ENCODE results near the gene DRAXIN.

The DRAXIN gene

GRCh38 chr1:11697893-11698210 is 6.3 kb downstream of the DRAXIN start:
- Histone ChIP-seq H3K36me3 (ENCODE audit: control insufficient read depth, insufficient read depth, low read length) (no peaks in the 10 kb centered on the region), H3K9me3 (ENCODE audit: control insufficient read depth, low read length) (no peaks in the 10 kb centered on the region), H3K27me3 (replicated peaks; ENCODE audit: control insufficient read depth, insufficient read depth, low read length, poor library complexity, severe bottlenecking) (no peaks in the 10 kb centered on the region), H3K27ac (ENCODE audit: insufficient read depth, low read length, poor library complexity, severe bottlenecking) (no peak overlapping the region), H3K4me3 (ENCODE audit: insufficient read depth, low read depth, low read length, poor library complexity, severe bottlenecking) (no peak overlapping the region), H3K4me1 (ENCODE audit: control insufficient read depth, insufficient read depth, low read length, poor library complexity, severe bottlenecking) (peaks cover 2% of the 10 kb centered on the region)
- DNase-seq, result no peak

DNA sequence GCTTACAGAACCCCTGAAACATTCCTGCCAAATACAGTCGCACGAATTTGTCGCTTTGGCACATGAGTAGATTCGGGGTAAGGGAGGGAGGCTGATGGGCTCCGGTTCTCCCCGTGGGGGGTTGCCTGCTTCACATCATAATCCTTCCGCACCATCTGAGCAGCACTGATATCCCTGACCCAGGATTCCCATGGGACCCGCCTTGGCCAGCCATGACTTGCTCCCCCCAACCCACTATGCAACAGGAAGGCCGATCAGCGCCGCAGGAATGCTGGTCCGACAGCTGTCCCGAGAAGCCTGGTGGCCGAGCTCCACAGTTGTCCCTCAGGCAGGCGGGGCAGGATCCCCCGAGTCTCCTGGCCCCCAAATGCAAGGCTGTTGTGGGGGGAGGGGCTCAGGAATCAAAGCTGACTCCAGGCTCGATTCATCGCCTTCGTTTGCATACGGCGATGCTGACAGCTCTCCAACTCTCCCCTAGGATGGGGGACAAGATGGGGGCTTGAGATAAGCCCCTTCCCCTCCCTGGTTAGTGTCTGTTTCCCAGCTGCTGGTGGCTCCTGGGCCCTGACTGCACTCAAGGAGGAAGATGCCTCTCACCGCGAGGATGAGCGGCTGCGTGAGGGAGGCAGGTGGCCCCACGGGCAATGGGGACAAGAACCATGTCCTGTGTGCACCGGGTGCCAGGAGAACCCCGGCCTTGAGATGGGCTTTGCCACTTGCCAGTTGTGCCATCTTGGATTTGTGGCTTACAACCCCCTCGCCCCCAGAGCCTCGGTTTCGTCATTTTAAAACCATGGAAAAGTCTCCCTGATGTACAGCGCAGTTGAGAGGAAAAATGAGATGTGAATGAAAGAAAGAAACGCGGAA is 9.3 kb downstream of the DRAXIN start:
- Histone ChIP-seq H3K27ac (ENCODE audit: insufficient read depth, low read length, poor library complexity, severe bottlenecking) (no peak overlapping the region), H3K9me3 (ENCODE audit: control insufficient read depth, low read length) (no peaks in the 10 kb centered on the region), H3K27me3 (replicated peaks; ENCODE audit: control insufficient read depth, insufficient read depth, low read length, poor library complexity, severe bottlenecking) (no peaks in the 10 kb centered on the region), H3K36me3 (ENCODE audit: control insufficient read depth, insufficient read depth, low read length) (no peaks in the 10 kb centered on the region), H3K4me1 (ENCODE audit: control insufficient read depth, insufficient read depth, low read length, poor library complexity, severe bottlenecking) (no peaks in the 10 kb centered on the region), H3K4me3 (ENCODE audit: insufficient read depth, low read depth, low read length, poor library complexity, severe bottlenecking) (no peak overlapping the region)
- no peak for DNase-seq

- Histone ChIP-seq H3K27me3 (replicated peaks; ENCODE audit: control insufficient read depth, insufficient read depth, low read length, poor library complexity, severe bottlenecking) (no peaks in the 10 kb centered on the region), H3K4me1 (ENCODE audit: control insufficient read depth, insufficient read depth, low read length, poor library complexity, severe bottlenecking) (no peaks in the 10 kb centered on the region), H3K4me3 (ENCODE audit: insufficient read depth, low read depth, low read length, poor library complexity, severe bottlenecking) (no peak overlapping the region), H3K27ac (ENCODE audit: insufficient read depth, low read length, poor library complexity, severe bottlenecking) (no peak overlapping the region), H3K36me3 (ENCODE audit: control insufficient read depth, insufficient read depth, low read length) (no peaks in the 10 kb centered on the region), H3K9me3 (ENCODE audit: control insufficient read depth, low read length) (no peaks in the 10 kb centered on the region)
- no peak for DNase-seq
Measured at GRCh38 chr1:11701551-11701961, 10.0 kb downstream of the DRAXIN start.

- DNase-seq, result no peak
- Histone ChIP-seq H3K36me3 (ENCODE audit: control insufficient read depth, insufficient read depth, low read length) (no peaks in the 10 kb centered on the region), H3K27ac (ENCODE audit: insufficient read depth, low read length, poor library complexity, severe bottlenecking) (no peak overlapping the region), H3K27me3 (replicated peaks; ENCODE audit: control insufficient read depth, insufficient read depth, low read length, poor library complexity, severe bottlenecking) (no peaks in the 10 kb centered on the region), H3K4me3 (ENCODE audit: insufficient read depth, low read depth, low read length, poor library complexity, severe bottlenecking) (no peak overlapping the region), H3K9me3 (ENCODE audit: control insufficient read depth, low read length) (no peaks in the 10 kb centered on the region), H3K4me1 (ENCODE audit: control insufficient read depth, insufficient read depth, low read length, poor library complexity, severe bottlenecking) (no peaks in the 10 kb centered on the region)
Measured at GRCh38 chr1:11701981-11702803, 10.7 kb downstream of the DRAXIN start.

DNA sequence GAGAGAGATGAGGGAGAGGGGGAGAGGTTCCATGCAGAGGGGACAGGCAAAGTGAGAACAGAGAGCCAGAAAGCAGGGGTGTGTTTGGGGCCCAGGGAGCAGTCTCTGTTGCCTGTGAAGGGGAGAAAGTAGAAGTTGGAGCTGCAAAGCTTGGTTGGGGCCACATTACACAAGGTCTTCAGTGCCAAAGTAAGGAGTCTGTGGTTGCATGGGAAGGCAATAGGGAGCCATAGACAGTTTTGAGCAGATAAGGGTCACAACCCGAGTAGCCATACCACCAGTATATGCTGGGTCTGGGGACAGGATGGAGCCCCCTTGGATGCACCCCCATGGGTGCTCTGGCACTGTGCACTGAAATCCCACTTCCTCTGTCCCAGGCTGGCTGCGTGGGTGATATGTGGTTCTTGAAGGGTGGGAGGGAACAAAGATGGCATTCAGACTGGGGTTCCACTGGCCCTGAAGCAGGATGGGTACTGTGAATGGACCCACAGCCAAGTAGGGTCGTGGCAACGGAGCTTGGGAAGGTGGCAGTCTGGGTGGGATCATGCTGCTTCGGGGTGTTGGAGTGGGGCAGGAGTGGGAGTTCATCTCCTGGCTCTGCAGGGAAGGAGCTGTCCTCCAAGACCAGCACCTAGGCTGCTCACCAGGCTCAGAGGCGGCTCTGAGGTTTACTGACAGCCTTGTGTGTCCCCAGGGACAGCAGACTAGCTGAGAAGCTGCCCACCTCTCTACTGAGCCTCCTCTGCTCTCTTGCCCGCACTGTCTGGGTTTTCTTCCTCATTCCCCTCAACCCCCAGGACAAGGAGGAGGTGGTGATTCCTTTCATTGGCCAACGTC is 12.1 kb downstream of the DRAXIN start:
- Histone ChIP-seq H3K4me3 (ENCODE audit: insufficient read depth, low read depth, low read length, poor library complexity, severe bottlenecking) (no peak overlapping the region), H3K4me1 (ENCODE audit: control insufficient read depth, insufficient read depth, low read length, poor library complexity, severe bottlenecking) (no peaks in the 10 kb centered on the region), H3K27ac (ENCODE audit: insufficient read depth, low read length, poor library complexity, severe bottlenecking) (no peak overlapping the region), H3K9me3 (ENCODE audit: control insufficient read depth, low read length) (no peaks in the 10 kb centered on the region), H3K36me3 (ENCODE audit: control insufficient read depth, insufficient read depth, low read length) (no peaks in the 10 kb centered on the region), H3K27me3 (replicated peaks; ENCODE audit: control insufficient read depth, insufficient read depth, low read length, poor library complexity, severe bottlenecking) (no peaks in the 10 kb centered on the region)
- DNase-seq, result no peak

- Histone ChIP-seq H3K27me3 (replicated peaks; ENCODE audit: control insufficient read depth, insufficient read depth, low read length, poor library complexity, severe bottlenecking) (no peaks in the 10 kb centered on the region), H3K4me1 (ENCODE audit: control insufficient read depth, insufficient read depth, low read length, poor library complexity, severe bottlenecking) (no peaks in the 10 kb centered on the region), H3K36me3 (ENCODE audit: control insufficient read depth, insufficient read depth, low read length) (no peaks in the 10 kb centered on the region), H3K27ac (ENCODE audit: insufficient read depth, low read length, poor library complexity, severe bottlenecking) (no peak overlapping the region), H3K4me3 (ENCODE audit: insufficient read depth, low read depth, low read length, poor library complexity, severe bottlenecking) (no peak overlapping the region), H3K9me3 (ENCODE audit: control insufficient read depth, low read length) (no peaks in the 10 kb centered on the region)
- no peak for DNase-seq
Measured at GRCh38 chr1:11704194-11704529, 12.7 kb downstream of the DRAXIN start.

DNA sequence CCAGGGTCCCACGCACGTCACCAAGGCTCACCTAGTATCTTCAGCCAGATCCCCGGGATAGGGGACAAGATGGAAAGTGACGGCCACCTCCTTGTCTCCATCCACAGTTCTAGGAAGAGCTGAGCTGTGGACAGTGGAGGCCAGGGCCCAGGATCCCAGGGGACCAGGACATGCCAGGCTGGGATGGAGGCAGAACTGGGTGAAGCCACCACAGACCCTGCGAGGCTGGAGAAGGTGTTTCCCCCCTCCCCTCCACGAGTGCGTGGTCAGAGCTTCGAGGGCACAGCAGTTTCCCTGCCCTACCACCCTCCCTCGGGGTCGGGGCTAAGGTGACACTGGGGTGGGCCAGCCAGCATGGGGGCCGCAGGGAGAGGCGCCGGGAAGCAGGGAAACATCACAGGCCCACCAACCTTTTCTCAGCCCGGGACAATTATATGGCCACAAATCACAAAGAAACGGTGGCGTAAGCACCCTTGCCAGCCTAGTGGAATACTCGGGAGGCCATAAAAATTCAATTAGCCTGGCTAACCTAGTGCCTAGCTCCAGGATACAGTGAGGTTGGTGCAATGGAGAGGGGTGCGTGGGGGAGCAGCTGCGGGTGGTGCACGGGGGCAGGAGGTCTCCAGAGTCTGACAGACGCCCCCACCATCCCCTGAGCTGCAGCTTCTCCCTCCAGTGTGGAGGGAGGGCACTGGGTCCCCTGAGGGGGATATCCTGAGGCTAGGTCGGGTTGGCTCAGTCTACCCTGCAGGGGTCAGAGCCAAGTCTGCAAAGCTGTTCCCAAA is 13.4 kb downstream of the DRAXIN start:
- Histone ChIP-seq H3K4me3 (ENCODE audit: insufficient read depth, low read depth, low read length, poor library complexity, severe bottlenecking) (no peak overlapping the region), H3K36me3 (ENCODE audit: control insufficient read depth, insufficient read depth, low read length) (no peaks in the 10 kb centered on the region), H3K4me1 (ENCODE audit: control insufficient read depth, insufficient read depth, low read length, poor library complexity, severe bottlenecking) (no peaks in the 10 kb centered on the region), H3K9me3 (ENCODE audit: control insufficient read depth, low read length) (no peaks in the 10 kb centered on the region), H3K27ac (ENCODE audit: insufficient read depth, low read length, poor library complexity, severe bottlenecking) (no peak overlapping the region), H3K27me3 (replicated peaks; ENCODE audit: control insufficient read depth, insufficient read depth, low read length, poor library complexity, severe bottlenecking) (no peaks in the 10 kb centered on the region)
- no peak for DNase-seq

DNA sequence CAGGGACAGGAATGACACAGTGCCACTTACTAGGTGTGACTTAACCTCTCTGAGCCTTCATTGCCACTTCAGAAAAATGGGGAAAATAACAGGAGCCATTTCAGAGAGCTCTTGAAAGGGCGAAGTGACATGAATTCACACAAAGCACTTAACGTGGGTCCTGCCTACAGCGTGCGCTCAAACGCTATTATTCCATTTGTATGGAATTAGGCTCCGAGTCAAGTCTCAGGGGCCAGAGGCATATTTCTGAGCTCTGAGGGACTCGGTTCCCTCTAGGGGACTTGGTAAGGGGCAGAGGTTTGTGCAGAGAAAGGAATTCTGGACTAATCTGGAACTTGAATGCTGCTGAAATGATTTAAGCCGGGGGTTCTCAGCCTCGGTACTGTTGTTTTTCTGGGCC is 14.1 kb downstream of the DRAXIN start:
- no peaks in the 10 kb centered on the region for H3K27me3 ChIP-seq (replicated peaks; ENCODE audit: control insufficient read depth, insufficient read depth, low read length, poor library complexity, severe bottlenecking)

DNA sequence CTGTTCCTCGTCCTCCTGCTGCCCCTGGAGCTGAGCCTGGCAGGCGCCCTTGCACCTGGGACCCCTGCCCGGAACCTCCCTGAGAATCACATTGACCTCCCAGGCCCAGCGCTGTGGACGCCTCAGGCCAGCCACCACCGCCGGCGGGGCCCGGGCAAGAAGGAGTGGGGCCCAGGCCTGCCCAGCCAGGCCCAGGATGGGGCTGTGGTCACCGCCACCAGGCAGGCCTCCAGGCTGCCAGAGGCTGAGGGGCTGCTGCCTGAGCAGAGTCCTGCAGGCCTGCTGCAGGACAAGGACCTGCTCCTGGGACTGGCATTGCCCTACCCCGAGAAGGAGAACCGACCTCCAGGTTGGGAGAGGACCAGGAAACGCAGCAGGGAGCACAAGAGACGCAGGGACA is 14.8 kb downstream of the DRAXIN start:
- no peak for DNase-seq
- Histone ChIP-seq H3K4me3 (ENCODE audit: insufficient read depth, low read depth, low read length, poor library complexity, severe bottlenecking) (no peak overlapping the region), H3K27me3 (replicated peaks; ENCODE audit: control insufficient read depth, insufficient read depth, low read length, poor library complexity, severe bottlenecking) (no peaks in the 10 kb centered on the region), H3K9me3 (ENCODE audit: control insufficient read depth, low read length) (no peaks in the 10 kb centered on the region), H3K27ac (ENCODE audit: insufficient read depth, low read length, poor library complexity, severe bottlenecking) (no peak overlapping the region), H3K4me1 (ENCODE audit: control insufficient read depth, insufficient read depth, low read length, poor library complexity, severe bottlenecking) (no peaks in the 10 kb centered on the region), H3K36me3 (ENCODE audit: control insufficient read depth, insufficient read depth, low read length) (no peaks in the 10 kb centered on the region)

More for the DNA sequence above, 14.1 kb downstream of the DRAXIN start:
- Histone ChIP-seq H3K4me1 (ENCODE audit: control insufficient read depth, insufficient read depth, low read length, poor library complexity, severe bottlenecking) (no peaks in the 10 kb centered on the region), H3K4me3 (ENCODE audit: insufficient read depth, low read depth, low read length, poor library complexity, severe bottlenecking) (no peak overlapping the region), H3K36me3 (ENCODE audit: control insufficient read depth, insufficient read depth, low read length) (no peaks in the 10 kb centered on the region), H3K9me3 (ENCODE audit: control insufficient read depth, low read length) (no peaks in the 10 kb centered on the region), H3K27ac (ENCODE audit: insufficient read depth, low read length, poor library complexity, severe bottlenecking) (no peak overlapping the region)
- DNase-seq, result no peak

All from effector memory CD4-positive, alpha-beta T cell (primary cell).